Uterus (tissue), 2 donors: Measurements from ENCODE around the gene GUCA2A.

Experiments used
- CTCF ChIP-seq, 4 experiments: fragments of 200-600 bp in 2 of 4; fragments of 450-650 bp in 2 of 4; sonication (generic) in 2 of 4; IDR thresholded peaks; one replicate each; pipeline ENCODE4 v1.5.1; 2016 to 2019; ENCODE audit warnings: antibody characterized with exemption in 4 of 4, mild to moderate bottlenecking in 2 of 4, moderate library complexity in 1 of 4
- POLR2A ChIP-seq, 2 donors: fragments of 450-650 bp; IDR thresholded peaks; one replicate each; pipeline ENCODE4 v1.6.1; 2016; ENCODE audit warnings: antibody characterized with exemption in 2 of 2, mild to moderate bottlenecking in 1 of 2, moderate library complexity in 1 of 2

GRCh38 chr1:42141978-42142377 lies 22.6 kb downstream of the GUCA2A start:
- TF ChIP-seq CTCF (IDR thresholded peaks at IDR 0.05) (no peak), POLR2A (IDR thresholded peaks at IDR 0.05) (no peak)
